H1 (cell line): ENCODE results near the gene PPM1N. TPM values are rescaled to one million over a fixed set of nuclear protein-coding genes. Genes with fewer than 3 reads are reported as not detected.

ENCODE experiments used
- CTCF ChIA-PET: fragments of 300-600 bp; sonication (Branson Sonifier 250); formaldehyde crosslinking; loops from one replicate; lab custom pipeline; 2021; ENCODE audit not compliant: partially characterized antibody; lab: Charles Lee
- POLR2A ChIA-PET: fragments of 300-600 bp; sonication (Branson Sonifier 250); formaldehyde crosslinking; loops from one replicate; lab custom pipeline; 2021; ENCODE audit warnings: inconsistent platforms; ENCODE audit not compliant: partially characterized antibody; lab: Charles Lee
- DNase-seq, 2 experiments: peaks; one replicate each; pipeline versions ENCODE4 v3.0.0 to v3.0.0-alpha.2; 2010 to 2022; ENCODE audit warnings: low spot score in 2 of 2, low read depth in 1 of 2, mixed read lengths in 1 of 2
- FAIRE-seq: peaks from 2 replicates; lab custom pipeline; 2011; peaks lifted over from hg19 to GRCh38; lab: Jason Lieb, UNC
- H2AFZ ChIP-seq: 2 replicates; pipeline ENCODE4 v1.8.1; 2012; ENCODE audit warnings: low read length, inconsistent platforms
- H2AK5ac ChIP-seq: 2 replicates; pipeline ENCODE4 v1.6.1; 2013; ENCODE audit warnings: low read depth, low read length
- H2BK120ac ChIP-seq: replicated peaks from 2 replicates; pipeline ENCODE3; 2013; ENCODE audit warnings: low read depth, low read length, inconsistent platforms
- H2BK12ac ChIP-seq: 2 replicates; pipeline ENCODE4 v1.6.1; 2013; ENCODE audit warnings: low read depth, low read length
- H2BK15ac ChIP-seq: 2 replicates; pipeline ENCODE4 v1.6.1; 2013; ENCODE audit warnings: low read length
- H2BK20ac ChIP-seq: 2 replicates; pipeline ENCODE4 v1.6.1; 2013; ENCODE audit warnings: low read length
- H2BK5ac ChIP-seq: 2 replicates; pipeline ENCODE4 v1.6.1; 2013; ENCODE audit warnings: low read depth, low read length
- H3K14ac ChIP-seq: 2 replicates; pipeline ENCODE4 v1.6.1; 2013; ENCODE audit warnings: inconsistent platforms; ENCODE audit not compliant: insufficient read length
- H3K18ac ChIP-seq: 2 replicates; pipeline ENCODE4 v1.6.1; 2013; ENCODE audit warnings: low read length; ENCODE audit errors: extremely low read depth
- H3K23ac ChIP-seq: 2 replicates; pipeline ENCODE4 v1.6.1; 2013; ENCODE audit warnings: inconsistent platforms; ENCODE audit not compliant: insufficient read length
- H3K23me2 ChIP-seq: 2 replicates; pipeline ENCODE4 v1.6.1; 2013; ENCODE audit warnings: low read depth, low read length
- H3K27ac ChIP-seq: 2 replicates; pipeline ENCODE4 v1.6.1; 2011; ENCODE audit warnings: low read depth, low read length, inconsistent platforms
- H3K27me3 ChIP-seq, 4 experiments: replicated peaks in 1 of 4; 1 replicate in 1 of 4; 2 replicates in 3 of 4; pipeline versions ENCODE4 v1.6.1 to v1.8.1; 2011 to 2013; ENCODE audit warnings: low read length in 3 of 4, mild to moderate bottlenecking in 3 of 4, inconsistent platforms in 2 of 4, mixed read lengths in 2 of 4, moderate library complexity in 1 of 4; ENCODE audit not compliant: control insufficient read depth in 3 of 4, insufficient read depth in 3 of 4; ENCODE audit errors: extremely low read depth in 1 of 4
- H3K36me3 ChIP-seq, 4 experiments: 2 replicates each; pipeline versions ENCODE4 v1.6.1 to v1.8.1; 2011 to 2013; ENCODE audit warnings: mild to moderate bottlenecking in 4 of 4, low read length in 3 of 4, moderate library complexity in 2 of 4, control low read depth in 1 of 4, inconsistent platforms in 1 of 4; ENCODE audit not compliant: insufficient read depth in 4 of 4, control insufficient read depth in 2 of 4
- H3K4ac ChIP-seq: replicated peaks from 2 replicates; pipeline ENCODE3; 2013; ENCODE audit warnings: low read length, low read depth, mixed read lengths, inconsistent platforms; ENCODE audit not compliant: insufficient read length
- H3K4me1 ChIP-seq, 4 experiments: replicated peaks in 1 of 4; 1 replicate in 1 of 4; 2 replicates in 3 of 4; pipeline versions ENCODE4 v1.6.1 to v1.8.1; 2011 to 2013; ENCODE audit warnings: low read length in 3 of 4, inconsistent platforms in 2 of 4, mixed read lengths in 1 of 4; ENCODE audit not compliant: insufficient read depth in 4 of 4, control insufficient read depth in 3 of 4
- H3K4me2 ChIP-seq, 2 experiments: 2 replicates each; pipeline versions ENCODE4 v1.6.1 to v1.8.1; 2011 to 2013; ENCODE audit warnings: low read depth in 2 of 2, low read length in 2 of 2, control low read depth in 1 of 2, inconsistent platforms in 1 of 2, mild to moderate bottlenecking in 1 of 2; ENCODE audit not compliant: insufficient read depth in 1 of 2
- H3K4me3 ChIP-seq, 4 experiments: fragments of 200-600, 300-600 bp in 1 of 4; sonication (generic), shearing (Covaris generic), sonication (Bioruptor Twin) in 1 of 4; 2 replicates each; pipeline versions ENCODE4 v1.5.1 to v1.8.1; 2011 to 2016; ENCODE audit warnings: low read length in 4 of 4, low read depth in 3 of 4, control low read depth in 2 of 4, inconsistent platforms in 2 of 4, mild to moderate bottlenecking in 2 of 4, mixed read lengths in 1 of 4, moderate library complexity in 1 of 4; ENCODE audit not compliant: insufficient read depth in 2 of 4; ENCODE audit errors: extremely low read depth in 1 of 4
- H3K56ac ChIP-seq: replicated peaks from 2 replicates; pipeline ENCODE3; 2013; ENCODE audit warnings: low read depth, mild to moderate bottlenecking, mixed read lengths, low read length, inconsistent platforms; ENCODE audit not compliant: insufficient read length
- H3K79me1 ChIP-seq: 2 replicates; pipeline ENCODE4 v1.6.1; 2013; ENCODE audit warnings: low read depth, low read length, control low read depth
- H3K79me2 ChIP-seq, 2 experiments: 2 replicates each; pipeline versions ENCODE4 v1.6.1 to v1.8.1; 2012 to 2013; ENCODE audit warnings: low read length in 2 of 2, mild to moderate bottlenecking in 2 of 2, inconsistent platforms in 1 of 2; ENCODE audit not compliant: insufficient read depth in 2 of 2, control insufficient read depth in 1 of 2
- H3K9ac ChIP-seq, 4 experiments: replicated peaks in 1 of 4; 1 replicate in 1 of 4; 2 replicates in 3 of 4; pipeline versions ENCODE4 v1.6.1 to v1.8.1; 2011 to 2013; ENCODE audit warnings: low read depth in 3 of 4, low read length in 3 of 4, control low read depth in 2 of 4, mild to moderate bottlenecking in 2 of 4, moderate library complexity in 2 of 4, inconsistent platforms in 1 of 4; ENCODE audit errors: extremely low read depth in 1 of 4
- H3K9me3 ChIP-seq, 2 experiments: 2 replicates each; pipeline versions ENCODE4 v1.6.1 to v1.8.1; 2012 to 2013; ENCODE audit warnings: mild to moderate bottlenecking in 2 of 2, moderate library complexity in 2 of 2, control low read depth in 1 of 2, inconsistent platforms in 1 of 2, low read depth in 1 of 2, low read length in 1 of 2, mixed read lengths in 1 of 2; ENCODE audit not compliant: insufficient read depth in 2 of 2
- H4K20me1 ChIP-seq, 2 experiments: replicated peaks in 1 of 2; 2 replicates each; pipeline versions ENCODE3 to v1.8.1; 2011 to 2013; ENCODE audit warnings: inconsistent platforms in 2 of 2, low read length in 2 of 2, mild to moderate bottlenecking in 1 of 2; ENCODE audit not compliant: insufficient read depth in 2 of 2, control insufficient read depth in 1 of 2
- H4K5ac ChIP-seq: 2 replicates; pipeline ENCODE4 v1.6.1; 2013; ENCODE audit warnings: low read length, low read depth, mixed read lengths, inconsistent platforms; ENCODE audit not compliant: insufficient read length
- H4K8ac ChIP-seq: 2 replicates; pipeline ENCODE4 v1.8.0; 2013; ENCODE audit warnings: mild to moderate bottlenecking, moderate library complexity, low read length, inconsistent platforms; ENCODE audit not compliant: insufficient read depth; ENCODE audit errors: extremely low read depth
- H4K91ac ChIP-seq: replicated peaks from 2 replicates; pipeline ENCODE3; 2013; ENCODE audit warnings: low read length, mixed read lengths, inconsistent platforms; ENCODE audit not compliant: insufficient read length
- CTBP2 ChIP-seq: IDR thresholded peaks from 2 replicates; pipeline ENCODE4 v1.7.0; 2011; ENCODE audit warnings: borderline replicate concordance, mild to moderate bottlenecking, moderate library complexity, mixed read lengths, low read length; ENCODE audit not compliant: insufficient read depth, insufficient read length
- JUND ChIP-seq: IDR thresholded peaks from 2 replicates; pipeline ENCODE4 v1.6.1; 2011; ENCODE audit warnings: mild to moderate bottlenecking, improper control_type of control experiment, low read length
- RNF2 ChIP-seq: fragments of 200-900, 300-1000 bp; sonication (generic); IDR thresholded peaks from 2 replicates; pipeline ENCODE4 v1.7.1; 2016; ENCODE audit warnings: borderline replicate concordance, low read depth, mild to moderate bottlenecking, antibody characterized with exemption, low read length; ENCODE audit not compliant: poor library complexity, severe bottlenecking; ENCODE audit errors: missing control alignments
- SIRT6 ChIP-seq: IDR thresholded peaks from one replicate; pipeline ENCODE4 v1.7.1; 2012; ENCODE audit warnings: low read length, inconsistent platforms
- SIX5 ChIP-seq: IDR thresholded peaks from 2 replicates; pipeline ENCODE4 v1.6.1; 2011; ENCODE audit warnings: mild to moderate bottlenecking, low read depth, low read length
- TCF12 ChIP-seq: IDR thresholded peaks from 2 replicates; pipeline ENCODE4 v1.6.1; 2011; ENCODE audit warnings: low read depth, mild to moderate bottlenecking, low read length
- polyA plus RNA-seq, 7 experiments: library from polyadenylated mRNA; depleted of rRNA in 3 of 7; stranded (reverse) in 5 of 7; unstranded in 2 of 7; fragments of >200 nt in 5 of 7; fragments of 200-250 nt in 2 of 7; gene quantifications; 1 replicate in 5 of 7; 2 replicates in 1 of 7; 4 replicates in 1 of 7; pipeline versions ENCODE4 v1.2.1 to v1.2.3, GENCODE V29; 2011 to 2013; ENCODE audit warnings: missing spikeins in 2 of 7, mixed read lengths in 2 of 7
- total RNA-seq: library from RNA; stranded (reverse); fragmentation: NEBNext Ultra II Directional; extraction: Animal tissue kit (Norgen Biotek cat#: 25700); gene quantifications from 2 replicates; pipeline ENCODE4 v1.2.1, GENCODE V29; 2021

Gene PPM1N
- total and polyA plus RNA-seq, 2 of the 8 experiments (the other 6 are each of a cell fraction or from before 2014, with no cell fraction given), result 12.2 to 14.4 TPM

DNA sequence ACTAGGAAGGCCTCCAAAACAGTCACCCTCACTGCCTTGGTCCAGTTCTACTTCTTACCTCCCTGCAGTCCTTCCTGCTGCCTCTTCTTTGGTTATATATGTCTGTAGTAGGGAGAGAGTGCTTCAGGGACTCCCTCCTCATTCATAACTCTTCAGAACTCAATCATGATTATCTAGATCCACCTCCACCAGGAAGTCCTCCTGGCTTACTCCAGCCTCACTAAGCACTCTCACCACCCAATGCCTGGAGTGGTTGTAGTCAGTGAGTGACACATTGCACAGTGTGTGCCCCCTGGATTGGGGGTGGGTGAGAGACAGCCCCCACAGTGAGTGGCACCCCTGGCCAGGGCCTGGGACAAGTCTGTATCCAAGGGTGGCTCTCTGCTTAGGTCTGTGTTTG lies 40.5 kb upstream of the PPM1N start:
- Histone ChIP-seq H4K5ac (no peak overlapping the region), H4K8ac (no peak overlapping the region), H3K9me3 (no peaks in the 10 kb centered on the region), H3K36me3 (no peaks in the 10 kb centered on the region), H3K18ac (no peak overlapping the region), H4K91ac (no peak overlapping the region), H3K9ac (no peak overlapping the region), H2BK120ac (no peak overlapping the region), H2BK5ac (no peak overlapping the region), H3K27me3 (no peaks in the 10 kb centered on the region; a peak in 3 of 7 replicates), H3K4me2 (no peak overlapping the region), H3K23me2 (peaks cover 2% of the 10 kb centered on the region; the same call in 1 of the 2 replicates), H4K20me1 (no peaks in the 10 kb centered on the region), H3K4me1 (peaks cover 0 to 11% (median 5%) of the 10 kb centered on the region in 4 experiments; a peak in 5 of 7 replicates), H2BK20ac (no peak overlapping the region), H2AFZ (no peak overlapping the region), H3K4me3 (no peak overlapping the region), H3K27ac (no peak overlapping the region), H3K4ac (no peak overlapping the region), H2AK5ac (peak overlapping the region; percentile 45; the same call in 1 of the 2 replicates), H3K23ac (no peak overlapping the region), H3K56ac (no peak overlapping the region), H2BK15ac (peak overlapping the region; percentile 72; the same call in 1 of the 2 replicates), H2BK12ac (no peak overlapping the region), H3K79me2 (no peaks in the 10 kb centered on the region), H3K79me1 (no peaks in the 10 kb centered on the region; the same call in 1 of the 2 replicates), H3K14ac (no peak overlapping the region)
- TF ChIP-seq RNF2 (no peak), SIRT6 (no peak), SIX5 (no peak), TCF12 (no peak), CTBP2 (no peak), JUND (no peak)
- no peak for FAIRE-seq
- POLR2A ChIA-PET, result interaction anchor here (1.6 to 3.0 kb wide), 2 partner anchors 11 to 42 kb away, joined by 5 to 41 read pairs; partner anchors contain the start of gene FOSB
- CTCF ChIA-PET, result interaction anchor here (0.9 to 3.9 kb wide), 5 partner anchors 8 to 21 kb away, joined by 3 to 32 read pairs (median 5); partner anchors contain the start of gene FOSB
- no peak for DNase-seq
